Lung (tissue), 12 donors: ENCODE data around the gene COL18A1. TPM values are rescaled to one million over a fixed set of nuclear protein-coding genes. Genes with fewer than 3 reads are reported as not detected.
A peak's percentile ranks its signal among the peaks of the same experiment; 100 is the strongest.

Source experiments
- ATAC-seq: fragments of 200-7000 bp; cut with Tn5 transposase; one replicate; pipeline ENCODE4 v1.9.1; 2020; ENCODE audit warnings: moderate number of reproducible peaks; ENCODE audit not compliant: insufficient read depth, low FRiP score
- DNase-seq, 3 donors: peaks; one replicate each; pipeline ENCODE4 v3.0.0-alpha.2; 2013 to 2017
- H3K27ac ChIP-seq, 2 donors: one replicate each; pipeline ENCODE4 v1.5.1; 2013; ENCODE audit warnings: mild to moderate bottlenecking in 2 of 2, moderate library complexity in 2 of 2, control low read depth in 1 of 2, inconsistent platforms in 1 of 2, low read depth in 1 of 2, low read length in 1 of 2
- H3K27me3 ChIP-seq, 3 donors: one replicate each; pipeline ENCODE4 v1.5.1; 2013; ENCODE audit warnings: low read length in 2 of 3; ENCODE audit not compliant: control insufficient read depth in 3 of 3, insufficient read depth in 3 of 3
- H3K36me3 ChIP-seq, 4 donors: one replicate each; pipeline ENCODE4 v1.5.1; 2013; ENCODE audit warnings: low read length in 4 of 4, mild to moderate bottlenecking in 1 of 4, moderate library complexity in 1 of 4; ENCODE audit not compliant: control insufficient read depth in 4 of 4, insufficient read depth in 4 of 4
- H3K4me1 ChIP-seq, 5 donors: one replicate each; pipeline ENCODE4 v1.5.1; 2013; ENCODE audit warnings: low read length in 5 of 5, mild to moderate bottlenecking in 2 of 5, moderate library complexity in 1 of 5; ENCODE audit not compliant: control insufficient read depth in 5 of 5, insufficient read depth in 5 of 5
- H3K4me3 ChIP-seq: one replicate; pipeline ENCODE4 v1.5.1; 2013; ENCODE audit warnings: mild to moderate bottlenecking, control low read depth, moderate library complexity
- H3K9ac ChIP-seq, 2 donors: one replicate each; pipeline ENCODE4 v1.5.1; 2013; ENCODE audit warnings: low read length in 2 of 2, control low read depth in 1 of 2; ENCODE audit not compliant: insufficient read depth in 1 of 2
- H3K9me3 ChIP-seq, 4 donors: one replicate each; pipeline ENCODE4 v1.5.1; 2013; ENCODE audit warnings: low read length in 3 of 4, mild to moderate bottlenecking in 1 of 4, moderate library complexity in 1 of 4; ENCODE audit not compliant: control insufficient read depth in 4 of 4, insufficient read depth in 3 of 4
- CTCF ChIP-seq: IDR thresholded peaks from 2 replicates; pipeline ENCODE4 v1.5.1; 2012; ENCODE audit warnings: mild to moderate bottlenecking; ENCODE audit errors: control extremely low read depth, extremely low read depth
- WGBS, 2 donors: extraction: QIAGEN DNeasy Blood & Tissue Kit; methylation state at CpG; one replicate each; pipeline ENCODE4 v1.1.7; 2013; 5-methylcytosine and 5-hydroxymethylcytosine counted together
- polyA plus RNA-seq, 2 donors: library from polyadenylated mRNA; stranded (reverse); fragments of 200-250 nt; gene quantifications; one replicate each; pipeline ENCODE4 v1.2.1, GENCODE V29; 2013
- total RNA-seq, 2 donors: library from RNA; depleted of rRNA in 1 of 2; stranded (reverse); fragments of >200 nt in 1 of 2; gene quantifications; one replicate each; pipeline ENCODE4 v1.2.1, GENCODE V29; 2014 to 2021
- donor health status: control.
- donor health status: control.
- donor health status: Bipolar disorder and iron deficiency.
- donor health status: healthy.
- donor health status: DM: yes; HTN: yes; CAD: no.

Gene COL18A1
- total and polyA plus RNA-seq, 4 donors: 42.7 to 102 (median 45.8) TPM

GRCh38 chr21:45511661-45512431 is 106.9 kb downstream of the COL18A1 start:
- no peaks in the 10 kb centered on the region for H3K27me3 ChIP-seq
- no peak overlapping the region for H3K27ac ChIP-seq
- no peak overlapping the region for H3K4me3 ChIP-seq
- H3K9ac ChIP-seq: no peak overlapping the region
- H3K9me3 ChIP-seq: peaks cover 0 to 2% (median 0%) of the 10 kb centered on the region in 4 donors
- H3K4me1 ChIP-seq: peaks cover 0 to 26% (median 10%) of the 10 kb centered on the region in 5 donors
- no peak for TF ChIP-seq CTCF
- DNase-seq: no peak
- H3K36me3 ChIP-seq: peaks cover 0 to 36% (median 0%) of the 10 kb centered on the region in 4 donors
- ATAC-seq: no peak
- 89 to 94% methylated on average over 35 of the region's 35 CpGs for WGBS, 2 donors

- peak overlapping the region in 1 of 2 donors; percentile 43 for H3K27ac ChIP-seq
These were observed 107.6 kb downstream of the COL18A1 start for GRCh38 chr21:45512626-45513002.

GRCh38 chr21:45513003-45513717 is 108.2 kb downstream of the COL18A1 start:
- Histone ChIP-seq H3K9me3 (peaks cover 0 to 2% (median under 1%) of the 10 kb centered on the region in 4 donors), H3K4me1 (peaks cover 0 to 26% (median 10%) of the 10 kb centered on the region in 5 donors), H3K27me3 (no peaks in the 10 kb centered on the region), H3K4me3 (no peak overlapping the region), H3K36me3 (peaks cover 0 to 33% (median under 1%) of the 10 kb centered on the region in 4 donors), H3K9ac (no peak overlapping the region), H3K27ac (peak overlapping the region in 1 of 2 donors; percentile 43)
- no peak for TF ChIP-seq CTCF
- peak; percentile 29 for ATAC-seq
- WGBS, 2 donors: 70 to 84% methylated on average over 19 of the region's 19 CpGs
- DNase-seq: peak; percentile 58 to 72 (median 68)

More at GRCh38 chr21:45512626-45513002, 107.6 kb downstream of the COL18A1 start:
- ATAC-seq (no peak), DNase-seq (no peak)
- WGBS, 2 donors: 71 to 85% methylated on average over 8 of the region's 8 CpGs
- Histone ChIP-seq H3K4me3 (no peak overlapping the region), H3K9me3 (peaks cover 0 to 2% (median 0%) of the 10 kb centered on the region in 4 donors), H3K36me3 (peaks cover 0 to 33% (median 0%) of the 10 kb centered on the region in 4 donors), H3K9ac (no peak overlapping the region), H3K4me1 (peaks cover 0 to 26% (median 10%) of the 10 kb centered on the region in 5 donors), H3K27me3 (no peaks in the 10 kb centered on the region)
- no peak for TF ChIP-seq CTCF
